Uterus (tissue), 2 donors: ENCODE measurements around the gene POLE.

Source experiments
- CTCF ChIP-seq, 4 experiments: fragments of 200-600 bp in 2 of 4; fragments of 450-650 bp in 2 of 4; sonication (generic) in 2 of 4; IDR thresholded peaks; one replicate each; pipeline ENCODE4 v1.5.1; 2016 to 2019; ENCODE audit warnings: antibody characterized with exemption in 4 of 4, mild to moderate bottlenecking in 2 of 4, moderate library complexity in 1 of 4
- POLR2A ChIP-seq, 2 donors: fragments of 450-650 bp; IDR thresholded peaks; one replicate each; pipeline ENCODE4 v1.6.1; 2016; ENCODE audit warnings: antibody characterized with exemption in 2 of 2, mild to moderate bottlenecking in 1 of 2, moderate library complexity in 1 of 2

DNA sequence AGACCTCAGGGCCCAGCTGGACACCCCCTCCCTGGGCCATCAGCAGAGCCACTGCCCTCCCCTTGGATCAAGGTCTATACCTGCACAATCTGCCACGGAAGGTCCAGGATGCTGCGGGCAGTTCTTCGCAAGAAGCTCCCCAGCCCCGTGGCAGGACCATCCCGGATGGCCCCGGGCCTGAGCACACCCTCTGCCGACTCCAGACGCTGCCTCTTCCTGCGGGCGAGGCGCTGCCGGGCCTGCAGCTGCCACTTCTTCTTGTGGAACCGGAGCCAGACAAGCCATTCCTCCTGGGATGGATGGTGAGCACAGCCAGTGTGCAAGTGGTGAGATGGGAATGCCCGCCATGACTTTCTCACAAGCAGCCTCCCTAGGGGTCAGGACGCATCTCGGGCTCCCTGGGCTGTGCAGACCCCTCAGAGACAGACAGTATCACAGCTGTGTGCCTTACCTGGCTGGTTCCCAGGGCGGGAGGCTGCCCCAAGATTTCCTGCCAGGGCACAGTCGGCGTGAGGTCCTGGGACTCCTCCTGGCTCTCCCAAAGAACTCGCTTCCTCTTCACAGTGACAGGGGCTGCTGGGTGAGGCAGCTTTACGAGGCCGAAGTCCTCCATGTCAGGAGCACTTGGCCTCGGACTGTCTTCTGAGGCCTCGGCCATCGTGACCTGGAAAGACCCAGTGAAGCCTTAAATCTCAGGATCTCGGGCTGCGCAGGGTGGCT, 37.8 kb downstream of the POLE start:
- TF ChIP-seq CTCF (IDR thresholded peaks at IDR 0.05), result no peak
- TF ChIP-seq POLR2A (IDR thresholded peaks at IDR 0.05), result no peak
